22Rv1 (cell line): ENCODE results near the gene NSUN7.

Experiments used
- ZFX ChIP-seq: fragments of 450-650 bp; IDR thresholded peaks from 2 replicates; pipeline ENCODE4 v1.6.1; 2017; ENCODE audit warnings: antibody characterized with exemption, borderline replicate concordance
- TF ChIP-seq, protein P1 (sequence below): fragments of 450-650 bp; IDR thresholded peaks from 2 replicates; pipeline ENCODE4 v1.5.1; 2017; ENCODE audit warnings: mild to moderate bottlenecking

DNA sequence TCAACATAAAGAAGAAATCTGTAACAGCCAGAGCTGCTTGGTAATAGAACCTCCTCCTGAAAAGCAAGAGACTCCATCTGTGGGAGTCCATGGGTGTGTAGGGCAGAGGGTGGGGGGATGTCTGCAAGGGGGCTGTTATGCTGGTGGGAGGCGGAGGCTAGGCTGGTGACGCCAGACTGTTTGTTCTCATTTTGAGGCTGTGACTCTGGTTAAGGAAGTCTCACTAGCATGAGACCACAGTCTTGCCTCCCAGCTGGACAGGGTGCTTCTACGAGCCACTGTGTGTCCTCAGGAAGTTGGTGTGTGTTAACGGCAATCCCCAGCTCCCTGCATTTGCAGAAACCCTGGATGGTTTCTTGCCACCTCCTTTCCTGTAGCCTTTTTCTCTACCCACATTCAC, 79.8 kb downstream of the NSUN7 start:
- TF ChIP-seq, protein P1, sequence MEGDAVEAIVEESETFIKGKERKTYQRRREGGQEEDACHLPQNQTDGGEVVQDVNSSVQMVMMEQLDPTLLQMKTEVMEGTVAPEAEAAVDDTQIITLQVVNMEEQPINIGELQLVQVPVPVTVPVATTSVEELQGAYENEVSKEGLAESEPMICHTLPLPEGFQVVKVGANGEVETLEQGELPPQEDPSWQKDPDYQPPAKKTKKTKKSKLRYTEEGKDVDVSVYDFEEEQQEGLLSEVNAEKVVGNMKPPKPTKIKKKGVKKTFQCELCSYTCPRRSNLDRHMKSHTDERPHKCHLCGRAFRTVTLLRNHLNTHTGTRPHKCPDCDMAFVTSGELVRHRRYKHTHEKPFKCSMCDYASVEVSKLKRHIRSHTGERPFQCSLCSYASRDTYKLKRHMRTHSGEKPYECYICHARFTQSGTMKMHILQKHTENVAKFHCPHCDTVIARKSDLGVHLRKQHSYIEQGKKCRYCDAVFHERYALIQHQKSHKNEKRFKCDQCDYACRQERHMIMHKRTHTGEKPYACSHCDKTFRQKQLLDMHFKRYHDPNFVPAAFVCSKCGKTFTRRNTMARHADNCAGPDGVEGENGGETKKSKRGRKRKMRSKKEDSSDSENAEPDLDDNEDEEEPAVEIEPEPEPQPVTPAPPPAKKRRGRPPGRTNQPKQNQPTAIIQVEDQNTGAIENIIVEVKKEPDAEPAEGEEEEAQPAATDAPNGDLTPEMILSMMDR, result no peak
- TF ChIP-seq ZFX, result no peak
